MCF 10A (cell line): ENCODE data around the gene NAT14. TPM values are rescaled to one million over a fixed set of nuclear protein-coding genes. Genes with fewer than 3 reads are reported as not detected.
A peak's percentile ranks its signal among the peaks of the same experiment; 100 is the strongest.

ENCODE experiments used
- BruUV-seq: library from RNA; stranded (reverse); fragments of 400-500 nt; replicated peaks from 2 replicates; lab custom pipeline; 2021; lab: Mats Ljungman, UMichigan
- CTCF ChIA-PET: fragments of 300-600 bp; sonication (Branson Sonifier 250); formaldehyde crosslinking; extraction: SDS; loops from one replicate; lab custom pipeline; 2021; ENCODE audit warnings: antibody characterized with exemption, inconsistent platforms; lab: Yijun Ruan, JAX
- POLR2A ChIA-PET: fragments of 300-600, 350-650 bp; sonication (Branson Sonifier 250); formaldehyde crosslinking; extraction: SDS; loops from one replicate; lab custom pipeline; 2020; ENCODE audit warnings: antibody characterized with exemption, inconsistent platforms; lab: Yijun Ruan, JAX
- DNase-seq: peaks from one replicate; pipeline ENCODE4 v3.0.0-alpha.2; 2018; ENCODE audit not compliant: unreplicated experiment
- H3K27ac Mint-ChIP-seq: one replicate; pipeline ENCODE4 v1.8.0; 2022; ENCODE audit warnings: mild to moderate bottlenecking, low read depth, mixed read lengths; ENCODE audit not compliant: unreplicated experiment
- H3K27me3 Mint-ChIP-seq: one replicate; pipeline ENCODE4 v1.8.0; 2022; ENCODE audit warnings: mixed read lengths; ENCODE audit not compliant: insufficient read depth, unreplicated experiment
- H3K36me3 Mint-ChIP-seq: one replicate; pipeline ENCODE4 v1.8.0; 2022; ENCODE audit warnings: mild to moderate bottlenecking, moderate library complexity, mixed read lengths; ENCODE audit not compliant: insufficient read depth, unreplicated experiment
- H3K4me1 Mint-ChIP-seq: one replicate; pipeline ENCODE4 v1.8.0; 2022; ENCODE audit warnings: mixed read lengths; ENCODE audit not compliant: insufficient read depth, unreplicated experiment
- H3K4me3 Mint-ChIP-seq: one replicate; pipeline ENCODE4 v1.8.0; 2022; ENCODE audit warnings: mild to moderate bottlenecking, moderate library complexity, mixed read lengths; ENCODE audit not compliant: unreplicated experiment
- H3K9me3 Mint-ChIP-seq: one replicate; pipeline ENCODE4 v1.8.0; 2022; ENCODE audit warnings: mixed read lengths; ENCODE audit not compliant: unreplicated experiment
- CTCF ChIP-seq: fragments of 200-600 bp; IDR thresholded peaks from one replicate; pipeline ENCODE4 v1.8.0; 2022; ENCODE audit warnings: antibody characterized with exemption, mild to moderate bottlenecking; ENCODE audit not compliant: unreplicated experiment
- intact Hi-C: fragments of 100-400 bp; cut with micrococcal nuclease; formaldehyde crosslinking; loops from 2 replicates; pipeline ENCODE4 v1.14.1; 2022
- total RNA-seq: library from RNA; stranded (reverse); gene quantifications from 2 replicates; pipeline ENCODE4 v1.2.3, GENCODE V29; 2022

Gene NAT14
- total RNA-seq, 1 experiment from 2014 or later, result 22.8 TPM

- CTCF ChIA-PET, result interaction anchor here (1.0 to 4.2 kb wide), 5 partner anchors 11 to 338 kb away, joined by 4 to 42 read pairs (median 5); partner anchors contain the start of gene ZNF865
- intact Hi-C loops, result no loop called here
Measured at GRCh38 chr19:55478364-55478763, 6.6 kb upstream of the NAT14 start.

GRCh38 chr19:55479045-55479444 lies 5.9 kb upstream of the NAT14 start:
- intact Hi-C loops, result no loop called here
- CTCF ChIA-PET, result interaction anchor here (0.6 to 1.8 kb wide), 6 partner anchors 11 to 338 kb away, joined by 3 to 9 read pairs (median 4); partner anchors contain the start of gene ZNF865
- no peak for TF ChIP-seq CTCF
- no peak for DNase-seq
- POLR2A ChIA-PET, result no interaction called here
- Mint-ChIP-seq H3K27ac (peak overlapping the region; percentile 75), H3K4me3 (no peak overlapping the region), H3K4me1 (peaks cover 33% of the 10 kb centered on the region), H3K9me3 (no peaks in the 10 kb centered on the region), H3K36me3 (no peaks in the 10 kb centered on the region), H3K27me3 (no peaks in the 10 kb centered on the region)
- BruUV-seq, result no TSS peak

More at GRCh38 chr19:55478364-55478763, 6.6 kb upstream of the NAT14 start:
- Mint-ChIP-seq H3K4me1 (peaks cover 33% of the 10 kb centered on the region), H3K27me3 (no peaks in the 10 kb centered on the region), H3K36me3 (no peaks in the 10 kb centered on the region), H3K27ac (peak overlapping the region; percentile 75), H3K4me3 (peak overlapping the region; percentile 89), H3K9me3 (no peaks in the 10 kb centered on the region)
- no peak for TF ChIP-seq CTCF
- no TSS peak for BruUV-seq
- no peak for DNase-seq
- POLR2A ChIA-PET, result no interaction called here

GRCh38 chr19:55479451-55480230 lies 5.3 kb upstream of the NAT14 start:
- no TSS peak for BruUV-seq
- POLR2A ChIA-PET, result interaction anchor here (0.7 kb wide), 1 partner anchor 21 kb away, joined by 5 read pairs; no protein-coding TSS in a partner anchor
- H3K4me1 Mint-ChIP-seq, result peaks cover 33% of the 10 kb centered on the region
- no peak overlapping the region for H3K27ac Mint-ChIP-seq
- no peaks in the 10 kb centered on the region for H3K36me3 Mint-ChIP-seq
- no peak for TF ChIP-seq CTCF
- no peaks in the 10 kb centered on the region for H3K27me3 Mint-ChIP-seq
- H3K4me3 Mint-ChIP-seq, result no peak overlapping the region
- CTCF ChIA-PET, result interaction anchor here (0.6 to 1.8 kb wide), 5 partner anchors 12 to 1017 kb away, joined by 3 to 9 read pairs (median 5); partner anchors contain the start of gene ZNF865
- DNase-seq, result no peak
- no peaks in the 10 kb centered on the region for H3K9me3 Mint-ChIP-seq
- intact Hi-C loops, result no loop called here

- DNase-seq, result no peak
- ChIA-PET CTCF (interaction anchor here (0.6 kb wide), 2 partner anchors 14 to 990 kb away, joined by 3 read pairs; no protein-coding TSS in a partner anchor), POLR2A (no interaction called here)
- Mint-ChIP-seq H3K4me3 (no peak overlapping the region), H3K36me3 (no peaks in the 10 kb centered on the region), H3K9me3 (no peaks in the 10 kb centered on the region), H3K27me3 (no peaks in the 10 kb centered on the region), H3K4me1 (peaks cover 31% of the 10 kb centered on the region), H3K27ac (no peak overlapping the region)
- TF ChIP-seq CTCF, result no peak
- intact Hi-C loops, result no loop called here
- BruUV-seq, result no TSS peak
Measured at GRCh38 chr19:55481148-55481793, 3.7 kb upstream of the NAT14 start.
